NCI-H1105 treated with DMSO at 0.1 percent for 48 hours (cell line): Measurements from ENCODE around the gene ABHD1.

Experiments
- DNase-seq: peaks from one replicate; lab custom pipeline; 2025; lab: John Stamatoyannopoulos, UW

ABHD1 gene

GRCh38 chr2:27086724-27087593, 36.7 kb upstream of the ABHD1 start, which contains the start of gene KHK:
Gene KHK, plus strand, starts transcription at chr2:27086772. Its CDS starts 488 bp downstream, at chr2:27087260.
- peak; percentile 75 for DNase-seq

GRCh38 chr2:27087823-27088410, 35.7 kb upstream of the ABHD1 start:
- DNase-seq, result no peak

GRCh38 chr2:27088634-27089033, 35.0 kb upstream of the ABHD1 start:
- no peak for DNase-seq

- DNase-seq, result no peak
Measured at GRCh38 chr2:27089111-27089954, 34.3 kb upstream of the ABHD1 start.

GRCh38 chr2:27091746-27092695, 31.6 kb upstream of the ABHD1 start:
- no peak for DNase-seq

GRCh38 chr2:27092696-27093429, 30.8 kb upstream of the ABHD1 start:
- DNase-seq, result no peak

- DNase-seq, result no peak
Measured at GRCh38 chr2:27093430-27094352, 29.9 kb upstream of the ABHD1 start.

GRCh38 chr2:27094353-27094984, 29.1 kb upstream of the ABHD1 start:
- DNase-seq, result no peak

- no peak for DNase-seq
Measured at GRCh38 chr2:27095427-27095744, 28.2 kb upstream of the ABHD1 start.

GRCh38 chr2:27095745-27096651, 27.6 kb upstream of the ABHD1 start:
- peak; percentile 34 for DNase-seq

GRCh38 chr2:27096748-27097297, 26.8 kb upstream of the ABHD1 start:
- DNase-seq, result no peak

- no peak for DNase-seq
Measured at GRCh38 chr2:27097341-27097740, 26.3 kb upstream of the ABHD1 start.

- no peak for DNase-seq
Measured at GRCh38 chr2:27099334-27099955, 24.2 kb upstream of the ABHD1 start.

- DNase-seq, result no peak
Measured at GRCh38 chr2:27100036-27100435, 23.6 kb upstream of the ABHD1 start.

GRCh38 chr2:27102329-27102728, 21.3 kb upstream of the ABHD1 start:
- DNase-seq, result no peak

- no peak for DNase-seq
Measured at GRCh38 chr2:27105981-27106380, 17.6 kb upstream of the ABHD1 start.

GRCh38 chr2:27108221-27108620, 15.4 kb upstream of the ABHD1 start:
- no peak for DNase-seq
